Peyer's patch (tissue), 4 donors: Measurements from ENCODE around the gene TIAM2. TPM values are rescaled to one million over a fixed set of nuclear protein-coding genes. Genes with fewer than 3 reads are reported as not detected.

ENCODE experiments used
- DNase-seq, 3 donors: peaks; one replicate each; pipeline ENCODE4 v3.0.0-alpha.2; 2017 to 2019
- H3K27ac ChIP-seq, 4 donors: fragments of 200-600 bp; sonication (generic); one replicate each; pipeline ENCODE4 v1.5.1; 2016 to 2019
- H3K27me3 ChIP-seq, 2 donors: fragments of 200-600 bp; sonication (generic); one replicate each; pipeline ENCODE4 v1.5.1; 2019
- H3K36me3 ChIP-seq, 3 donors: fragments of 200-600 bp; sonication (generic); one replicate each; pipeline ENCODE4 v1.5.1; 2016 to 2019
- H3K4me1 ChIP-seq, 4 donors: fragments of 200-600 bp; sonication (generic); one replicate each; pipeline ENCODE4 v1.5.1; 2016 to 2019
- H3K4me3 ChIP-seq, 4 donors: fragments of 200-600 bp; sonication (generic); 1 replicate in 3 of 4; 2 replicates in 1 of 4; pipeline ENCODE4 v1.5.1; 2016 to 2019; ENCODE audit warnings: mild to moderate bottlenecking in 1 of 4
- H3K9me3 ChIP-seq, 4 donors: fragments of 200-600 bp; sonication (generic); one replicate each; pipeline ENCODE4 v1.5.1; 2016 to 2019; ENCODE audit warnings: mild to moderate bottlenecking in 1 of 4
- CTCF ChIP-seq, 6 experiments: fragments of 450-650 bp in 4 of 6; fragments of 200-600 bp in 2 of 6; sonication (generic) in 1 of 6; IDR thresholded peaks; one replicate each; pipeline ENCODE4 v1.5.1; 2017 to 2019; ENCODE audit warnings: antibody characterized with exemption in 6 of 6, mild to moderate bottlenecking in 3 of 6, moderate library complexity in 1 of 6
- POLR2A ChIP-seq, 2 donors: fragments of 450-650 bp; IDR thresholded peaks; one replicate each; pipeline ENCODE4 v1.5.1; 2017; ENCODE audit warnings: antibody characterized with exemption in 2 of 2, mild to moderate bottlenecking in 2 of 2, moderate library complexity in 2 of 2
- total RNA-seq, 4 donors: library from RNA; depleted of rRNA; stranded (reverse); fragments of >200 nt; gene quantifications; one replicate each; pipeline ENCODE4 v1.1.0, GENCODE V29; 2016

Gene TIAM2
- total RNA-seq, 4 donors from 2014 or later: 47.0 to 139 (median 91.9) TPM

- no peaks in the 10 kb centered on the region for H3K27me3 ChIP-seq
- peak in 1 of 3 donors; percentile 30 for DNase-seq
- no peaks in the 10 kb centered on the region for H3K9me3 ChIP-seq
- TF ChIP-seq CTCF (IDR thresholded peaks at IDR 0.05) (no peak), POLR2A (IDR thresholded peaks at IDR 0.05) (no peak)
- no peak overlapping the region for H3K4me3 ChIP-seq
- H3K36me3 ChIP-seq: peaks cover 0 to 25% (median 0%) of the 10 kb centered on the region in 3 donors
- peaks cover 0 to 10% (median 0%) of the 10 kb centered on the region in 4 donors for H3K4me1 ChIP-seq
- H3K27ac ChIP-seq: peak overlapping the region in 1 of 4 donors; percentile 15
Observed at GRCh38 chr6:155185544-155185943, 190.4 kb downstream of the TIAM2 start.

- peaks cover 0 to 10% (median 0%) of the 10 kb centered on the region in 4 donors for H3K4me1 ChIP-seq
Observed at GRCh38 chr6:155186052-155186658, 191.0 kb downstream of the TIAM2 start.

GRCh38 chr6:155187106-155187505, 192.0 kb downstream of the TIAM2 start:
- DNase-seq: no peak
- peaks cover 0 to 10% (median 0%) of the 10 kb centered on the region in 4 donors for H3K4me1 ChIP-seq
- H3K9me3 ChIP-seq: no peaks in the 10 kb centered on the region
- no peaks in the 10 kb centered on the region for H3K27me3 ChIP-seq
- peaks cover 0 to 13% (median 0%) of the 10 kb centered on the region in 3 donors for H3K36me3 ChIP-seq
- no peak overlapping the region for H3K27ac ChIP-seq
- H3K4me3 ChIP-seq: no peak overlapping the region
- TF ChIP-seq POLR2A (IDR thresholded peaks at IDR 0.05): no peak
- TF ChIP-seq CTCF (IDR thresholded peaks at IDR 0.05): no peak

More at GRCh38 chr6:155186052-155186658, 191.0 kb downstream of the TIAM2 start:
- TF ChIP-seq CTCF (IDR thresholded peaks at IDR 0.05) (no peak), POLR2A (IDR thresholded peaks at IDR 0.05) (no peak)
- Histone ChIP-seq H3K27ac (no peak overlapping the region), H3K27me3 (no peaks in the 10 kb centered on the region), H3K36me3 (peaks cover 0 to 20% (median 0%) of the 10 kb centered on the region in 3 donors), H3K9me3 (no peaks in the 10 kb centered on the region), H3K4me3 (no peak overlapping the region)
- no peak for DNase-seq

- TF ChIP-seq POLR2A (IDR thresholded peaks at IDR 0.05) (no peak), CTCF (IDR thresholded peaks at IDR 0.05) (no peak)
- H3K4me1 ChIP-seq: peaks cover 0 to 10% (median 0%) of the 10 kb centered on the region in 4 donors
- no peak overlapping the region for H3K4me3 ChIP-seq
- peak overlapping the region in 3 of 4 donors; percentile 34 to 70 (median 35) for H3K27ac ChIP-seq
- DNase-seq: no peak
- no peaks in the 10 kb centered on the region for H3K27me3 ChIP-seq
- no peaks in the 10 kb centered on the region for H3K9me3 ChIP-seq
- peaks cover 0 to 6% (median 0%) of the 10 kb centered on the region in 3 donors for H3K36me3 ChIP-seq
Observed at GRCh38 chr6:155187994-155188706, 193.0 kb downstream of the TIAM2 start.

- H3K36me3 ChIP-seq: no peaks in the 10 kb centered on the region
- H3K4me3 ChIP-seq: no peak overlapping the region
- DNase-seq: no peak
- no peaks in the 10 kb centered on the region for H3K27me3 ChIP-seq
- no peak for TF ChIP-seq CTCF (IDR thresholded peaks at IDR 0.05)
- TF ChIP-seq POLR2A (IDR thresholded peaks at IDR 0.05): no peak
- peak overlapping the region; percentile 34 to 70 (median 38) for H3K27ac ChIP-seq
- H3K9me3 ChIP-seq: no peaks in the 10 kb centered on the region
- peaks cover 0 to 10% (median 0%) of the 10 kb centered on the region in 4 donors for H3K4me1 ChIP-seq
Observed at GRCh38 chr6:155188707-155189496, 193.8 kb downstream of the TIAM2 start.
